Hepatocyte (in vitro differentiated cells): ENCODE data around the gene PNCK.

ENCODE experiments used
- EZH2 ChIP-seq: fragments of 200-600 bp; sonication (generic); IDR thresholded peaks from 2 replicates; pipeline ENCODE4 v1.6.1; 2016; ENCODE audit warnings: antibody characterized with exemption, mild to moderate bottlenecking, borderline replicate concordance
- TF ChIP-seq, protein P1 (sequence below): fragments of 200-600 bp; sonication (generic); IDR thresholded peaks from 2 replicates; pipeline ENCODE4 v1.5.1; 2016; ENCODE audit warnings: antibody characterized with exemption, mild to moderate bottlenecking; ENCODE audit not compliant: poor library complexity

DNA sequence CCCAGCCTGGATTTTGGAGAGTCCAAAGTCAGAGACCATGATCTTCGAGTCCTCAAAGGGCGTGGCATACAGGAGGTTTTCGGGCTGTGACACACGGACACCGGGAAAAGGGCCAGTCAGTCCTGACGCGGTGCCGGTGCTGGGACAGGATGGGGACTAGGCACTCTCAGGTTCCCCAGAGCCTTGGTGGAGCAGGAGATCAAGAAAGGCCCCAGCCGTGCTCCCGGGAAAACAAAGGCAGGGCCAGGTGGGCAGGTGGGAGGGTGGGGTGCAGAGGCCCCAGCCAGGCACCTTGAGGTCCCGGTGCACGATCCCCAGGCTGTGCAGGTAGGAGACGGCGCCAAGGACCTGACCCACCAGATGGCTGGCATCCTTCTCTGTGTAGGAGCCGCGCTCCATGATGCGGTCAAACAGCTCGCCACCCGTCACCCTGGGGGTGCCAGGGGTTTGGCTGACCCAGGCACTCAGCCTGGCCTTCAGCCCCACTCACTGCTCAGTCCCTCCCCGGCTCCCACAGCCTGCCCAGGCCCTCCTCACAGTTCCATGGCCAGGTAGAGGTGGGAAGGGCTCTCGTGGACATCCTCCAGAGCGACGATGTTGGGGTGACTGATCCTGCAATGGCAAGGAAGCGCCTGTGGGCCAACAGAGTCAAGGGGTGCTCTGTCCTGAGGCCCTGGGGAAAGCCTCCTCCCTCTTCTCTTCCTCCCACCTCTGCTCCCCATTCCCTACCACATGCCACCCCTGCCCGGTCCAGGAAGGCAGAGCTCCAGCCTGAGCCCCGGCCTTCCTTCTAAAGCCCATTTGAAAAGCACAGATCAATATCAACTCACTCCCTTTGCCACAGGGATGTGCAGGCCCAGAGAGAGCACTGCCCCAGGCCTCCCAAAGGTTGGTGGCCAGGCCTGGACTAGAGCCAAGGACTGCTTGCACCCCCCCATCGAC, 1.8 kb downstream of the PNCK start:
- TF ChIP-seq, protein P1, sequence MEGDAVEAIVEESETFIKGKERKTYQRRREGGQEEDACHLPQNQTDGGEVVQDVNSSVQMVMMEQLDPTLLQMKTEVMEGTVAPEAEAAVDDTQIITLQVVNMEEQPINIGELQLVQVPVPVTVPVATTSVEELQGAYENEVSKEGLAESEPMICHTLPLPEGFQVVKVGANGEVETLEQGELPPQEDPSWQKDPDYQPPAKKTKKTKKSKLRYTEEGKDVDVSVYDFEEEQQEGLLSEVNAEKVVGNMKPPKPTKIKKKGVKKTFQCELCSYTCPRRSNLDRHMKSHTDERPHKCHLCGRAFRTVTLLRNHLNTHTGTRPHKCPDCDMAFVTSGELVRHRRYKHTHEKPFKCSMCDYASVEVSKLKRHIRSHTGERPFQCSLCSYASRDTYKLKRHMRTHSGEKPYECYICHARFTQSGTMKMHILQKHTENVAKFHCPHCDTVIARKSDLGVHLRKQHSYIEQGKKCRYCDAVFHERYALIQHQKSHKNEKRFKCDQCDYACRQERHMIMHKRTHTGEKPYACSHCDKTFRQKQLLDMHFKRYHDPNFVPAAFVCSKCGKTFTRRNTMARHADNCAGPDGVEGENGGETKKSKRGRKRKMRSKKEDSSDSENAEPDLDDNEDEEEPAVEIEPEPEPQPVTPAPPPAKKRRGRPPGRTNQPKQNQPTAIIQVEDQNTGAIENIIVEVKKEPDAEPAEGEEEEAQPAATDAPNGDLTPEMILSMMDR, result no peak
- no peak for TF ChIP-seq EZH2
